Activated CD4-positive, alpha-beta T cell treated with anti-CD3 and anti-CD28 coated beads for 36 hours (primary cell): ENCODE measurements around the gene DUOX2. TPM values are rescaled to one million over a fixed set of nuclear protein-coding genes. Genes with fewer than 3 reads are reported as not detected.
A peak's percentile ranks its signal among the peaks of the same experiment; 100 is the strongest.
"Not testable (repeated sequence)": the region's sequence is repeated elsewhere in the genome, so short reads cannot be mapped to it uniquely, and the experiment has no call there.

Source experiments
- ATAC-seq: fragments of 200-7000 bp; cut with Tn5 transposase; one replicate; pipeline ENCODE4 v1.10.0; 2021; ENCODE audit warnings: mild to moderate bottlenecking, moderate library complexity
- CTCF ChIA-PET: fragments of 350-600 bp; sonication (Branson Sonifier 250); formaldehyde crosslinking; loops from one replicate; lab custom pipeline; 2021; ENCODE audit warnings: antibody characterized with exemption; lab: Charles Lee
- POLR2A ChIA-PET: fragments of 350-600 bp; sonication (Branson Sonifier 250); formaldehyde crosslinking; loops from one replicate; lab custom pipeline; 2021; ENCODE audit warnings: antibody characterized with exemption, inconsistent platforms; lab: Charles Lee
- DNase-seq: peaks from one replicate; pipeline ENCODE4 v3.0.0-alpha.2; 2020
- H3K27ac Mint-ChIP-seq: one replicate; pipeline ENCODE4 v1.8.0; 2021; ENCODE audit warnings: mixed read lengths
- H3K27me3 Mint-ChIP-seq: one replicate; pipeline ENCODE4 v1.8.0; 2021; ENCODE audit warnings: mixed read lengths
- H3K36me3 Mint-ChIP-seq: one replicate; pipeline ENCODE4 v1.8.0; 2021; ENCODE audit warnings: low read depth, mixed read lengths
- H3K4me1 Mint-ChIP-seq: one replicate; pipeline ENCODE4 v1.8.0; 2021; ENCODE audit warnings: mixed read lengths
- H3K4me3 Mint-ChIP-seq: one replicate; pipeline ENCODE4 v1.8.0; 2021; ENCODE audit warnings: mild to moderate bottlenecking, moderate library complexity, mixed read lengths
- H3K9me3 Mint-ChIP-seq: one replicate; pipeline ENCODE4 v1.8.0; 2021; ENCODE audit warnings: low read depth, mixed read lengths
- intact Hi-C, 2 experiments: fragments of 100-400 bp; cut with DNase I in 1 of 2; cut with micrococcal nuclease in 1 of 2; formaldehyde crosslinking; loops; one replicate each; pipeline versions ENCODE4 v1.14.2 to v1.15.1; 2022 to 2024; cut with DNase I, micrococcal nuclease
- total RNA-seq, 2 experiments: library from RNA; stranded (reverse); gene quantifications; one replicate each; pipeline ENCODE4 v1.2.3, GENCODE V29; 2021

DUOX2 gene
- total RNA-seq, 2 experiments from 2014 or later, result 0.02 TPM; not detected in 1

DNA sequence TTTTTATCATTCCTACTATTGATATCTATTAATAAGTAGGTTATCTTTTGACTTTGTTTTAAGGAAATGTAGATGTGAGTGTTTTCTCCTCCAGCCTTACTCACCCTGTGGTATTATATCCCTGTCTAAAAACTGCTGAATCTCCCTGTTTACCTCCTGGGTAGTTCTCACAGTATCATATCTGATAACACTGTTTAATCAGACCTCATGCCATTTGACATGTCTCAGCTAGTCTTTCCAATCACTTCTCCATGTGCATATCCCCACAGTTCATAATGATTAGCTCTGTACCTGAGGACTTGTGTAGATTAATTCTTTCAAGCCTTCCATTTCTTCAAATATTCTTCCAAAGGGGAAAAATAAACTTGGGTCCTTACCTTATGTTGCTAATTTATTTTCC, 30.7 kb downstream of the DUOX2 start:
- H3K4me3 Mint-ChIP-seq, result no peak overlapping the region
- ChIA-PET POLR2A (no interaction called here), CTCF (interaction anchor here (1.1 kb wide), 1 partner anchor 35 kb away, joined by 3 read pairs; no protein-coding TSS in a partner anchor)
- H3K36me3 Mint-ChIP-seq, result no peaks in the 10 kb centered on the region
- ATAC-seq (no peak), DNase-seq (no peak)
- intact Hi-C loops, result no loop called here
- H3K9me3 Mint-ChIP-seq, result no peaks in the 10 kb centered on the region
- H3K27ac Mint-ChIP-seq, result no peak overlapping the region
- H3K27me3 Mint-ChIP-seq, result peaks cover 13% of the 10 kb centered on the region
- no peaks in the 10 kb centered on the region for H3K4me1 Mint-ChIP-seq

DNA sequence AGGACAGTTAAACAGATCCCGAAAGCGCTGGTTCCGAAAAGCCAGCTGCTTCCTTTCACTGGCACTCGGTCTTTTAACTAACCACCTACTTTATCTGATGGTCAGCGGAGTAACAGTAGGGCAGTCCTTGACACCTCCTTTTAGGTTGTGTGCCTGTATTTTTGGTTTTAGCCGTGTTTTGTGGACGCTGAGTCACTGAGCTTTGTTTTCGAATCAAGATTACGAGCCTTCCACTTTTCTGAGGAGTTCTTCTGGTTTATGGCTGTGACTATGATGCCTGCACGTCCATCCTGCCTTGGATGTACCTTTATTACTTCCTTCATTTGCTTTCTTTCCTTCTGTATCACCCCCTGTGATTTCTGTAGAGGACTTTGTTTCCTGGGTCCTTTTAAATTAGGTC, 31.6 kb downstream of the DUOX2 start:
- intact Hi-C loops, result not testable (repeated sequence)

DNA sequence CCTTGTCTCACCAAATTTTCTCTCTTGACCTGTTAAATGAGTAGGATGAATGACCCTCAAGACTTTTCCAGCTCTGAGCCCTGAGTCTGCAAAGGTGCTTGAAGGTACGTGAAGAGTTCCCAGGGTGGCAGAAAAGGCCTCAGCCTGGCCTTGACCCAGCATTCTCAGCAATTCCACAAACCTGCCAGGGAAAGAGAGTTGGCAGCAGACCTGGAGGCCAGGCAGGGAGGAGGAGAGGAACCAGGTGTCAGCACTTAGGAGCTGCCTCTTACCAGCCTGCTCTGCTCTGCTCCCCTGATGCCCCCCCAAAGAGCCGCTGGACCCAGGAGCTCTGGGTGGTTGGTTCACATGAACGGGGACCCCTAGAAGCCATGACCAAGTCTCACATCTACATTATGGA, 33.4 kb downstream of the DUOX2 start:
- CTCF ChIA-PET, result interaction anchor here (1.0 kb wide), 1 partner anchor 38 kb away, joined by 5 read pairs; no protein-coding TSS in a partner anchor
- H3K36me3 Mint-ChIP-seq, DNase-seq, H3K4me1 Mint-ChIP-seq, POLR2A ChIA-PET, H3K4me3 Mint-ChIP-seq, H3K27ac Mint-ChIP-seq, ATAC-seq, H3K27me3 Mint-ChIP-seq, intact Hi-C loops, H3K9me3 Mint-ChIP-seq: not testable (repeated sequence)

More for the DNA sequence above, 31.6 kb downstream of the DUOX2 start:
- H3K27me3 Mint-ChIP-seq, result peaks cover 13% of the 10 kb centered on the region
- DNase-seq, H3K4me1 Mint-ChIP-seq, H3K27ac Mint-ChIP-seq, H3K4me3 Mint-ChIP-seq, ATAC-seq, H3K36me3 Mint-ChIP-seq, H3K9me3 Mint-ChIP-seq, POLR2A ChIA-PET: not testable (repeated sequence)
- CTCF ChIA-PET, result interaction anchor here (1.1 kb wide), 1 partner anchor 36 kb away, joined by 3 read pairs; no protein-coding TSS in a partner anchor

DNA sequence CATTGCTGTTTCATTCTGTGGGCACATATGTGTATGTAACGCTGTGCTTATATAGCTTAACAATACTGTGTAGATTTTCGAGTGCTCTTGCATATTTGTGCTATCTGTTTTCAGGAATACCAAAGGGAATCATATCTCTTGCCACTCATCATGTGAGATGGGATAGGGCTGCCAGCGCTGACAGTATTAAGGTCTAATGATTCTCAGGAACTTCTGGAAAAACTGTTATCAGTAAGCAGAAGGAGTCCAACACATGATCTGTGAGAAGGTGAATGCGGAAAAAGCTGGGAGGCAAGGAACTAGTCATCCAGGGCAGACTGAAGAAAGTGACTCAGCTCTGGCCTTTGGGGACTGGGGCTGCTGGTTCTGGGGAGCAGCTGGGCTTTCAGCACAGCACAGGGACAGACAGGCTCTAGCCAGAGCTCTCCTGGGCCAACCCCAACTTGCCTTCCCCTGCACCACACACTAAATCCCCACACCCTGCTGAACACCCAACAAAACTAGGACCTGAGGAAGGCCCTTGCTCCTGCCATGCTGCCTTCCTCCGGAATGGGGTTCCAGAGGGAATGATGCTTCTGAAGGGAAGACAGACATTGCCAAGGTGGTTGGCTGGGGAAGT, 34.2 kb downstream of the DUOX2 start:
- DNase-seq, H3K27me3 Mint-ChIP-seq, H3K4me3 Mint-ChIP-seq, H3K36me3 Mint-ChIP-seq, H3K27ac Mint-ChIP-seq, H3K4me1 Mint-ChIP-seq, CTCF ChIA-PET, H3K9me3 Mint-ChIP-seq, ATAC-seq, POLR2A ChIA-PET, intact Hi-C loops: not testable (repeated sequence)

DNA sequence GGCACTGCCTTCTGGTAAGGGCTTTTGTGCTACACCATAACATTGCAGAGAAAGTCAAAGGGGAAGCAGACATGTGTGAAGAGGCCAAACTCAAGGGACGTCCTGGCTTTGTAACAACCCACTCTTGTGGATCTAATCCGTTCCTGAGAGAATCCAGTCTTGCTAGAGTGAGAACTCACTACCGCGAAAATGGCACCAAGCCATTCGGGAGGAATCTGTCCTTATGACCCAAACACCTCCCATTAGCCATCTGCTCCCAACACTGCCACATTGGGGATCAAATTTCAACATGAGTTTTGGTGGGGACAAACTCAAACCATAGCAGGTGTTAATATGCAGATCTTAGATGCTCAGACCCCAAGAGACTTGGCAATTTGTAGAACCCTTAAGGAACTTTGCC, 34.8 kb downstream of the DUOX2 start:
- H3K27ac Mint-ChIP-seq, POLR2A ChIA-PET, H3K4me3 Mint-ChIP-seq, H3K4me1 Mint-ChIP-seq, intact Hi-C loops, H3K9me3 Mint-ChIP-seq, H3K36me3 Mint-ChIP-seq, H3K27me3 Mint-ChIP-seq, DNase-seq, CTCF ChIA-PET, ATAC-seq: not testable (repeated sequence)

DNA sequence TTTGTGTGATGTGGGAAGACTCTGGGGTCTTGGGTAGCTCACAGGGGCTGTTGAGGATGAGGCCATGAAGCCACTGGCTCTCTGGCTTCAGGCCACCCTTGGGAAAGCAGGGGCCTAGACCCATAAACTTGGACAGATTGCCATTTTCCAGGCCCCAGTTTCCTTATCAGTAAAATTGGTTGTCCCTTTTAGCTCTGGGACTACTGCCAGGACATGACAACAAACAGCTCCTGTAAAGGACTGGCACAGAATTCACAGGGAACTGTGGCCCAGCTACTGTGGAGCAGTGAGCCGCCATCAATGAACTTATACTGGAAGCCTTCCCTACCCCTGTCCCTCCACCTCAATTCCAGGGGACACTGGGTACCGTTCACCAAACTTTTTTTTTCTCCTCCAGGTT, 36.6 kb downstream of the DUOX2 start:
- H3K9me3 Mint-ChIP-seq, H3K4me3 Mint-ChIP-seq, DNase-seq, intact Hi-C loops, H3K36me3 Mint-ChIP-seq, POLR2A ChIA-PET, H3K27me3 Mint-ChIP-seq, ATAC-seq, H3K4me1 Mint-ChIP-seq, H3K27ac Mint-ChIP-seq, CTCF ChIA-PET: not testable (repeated sequence)

DNA sequence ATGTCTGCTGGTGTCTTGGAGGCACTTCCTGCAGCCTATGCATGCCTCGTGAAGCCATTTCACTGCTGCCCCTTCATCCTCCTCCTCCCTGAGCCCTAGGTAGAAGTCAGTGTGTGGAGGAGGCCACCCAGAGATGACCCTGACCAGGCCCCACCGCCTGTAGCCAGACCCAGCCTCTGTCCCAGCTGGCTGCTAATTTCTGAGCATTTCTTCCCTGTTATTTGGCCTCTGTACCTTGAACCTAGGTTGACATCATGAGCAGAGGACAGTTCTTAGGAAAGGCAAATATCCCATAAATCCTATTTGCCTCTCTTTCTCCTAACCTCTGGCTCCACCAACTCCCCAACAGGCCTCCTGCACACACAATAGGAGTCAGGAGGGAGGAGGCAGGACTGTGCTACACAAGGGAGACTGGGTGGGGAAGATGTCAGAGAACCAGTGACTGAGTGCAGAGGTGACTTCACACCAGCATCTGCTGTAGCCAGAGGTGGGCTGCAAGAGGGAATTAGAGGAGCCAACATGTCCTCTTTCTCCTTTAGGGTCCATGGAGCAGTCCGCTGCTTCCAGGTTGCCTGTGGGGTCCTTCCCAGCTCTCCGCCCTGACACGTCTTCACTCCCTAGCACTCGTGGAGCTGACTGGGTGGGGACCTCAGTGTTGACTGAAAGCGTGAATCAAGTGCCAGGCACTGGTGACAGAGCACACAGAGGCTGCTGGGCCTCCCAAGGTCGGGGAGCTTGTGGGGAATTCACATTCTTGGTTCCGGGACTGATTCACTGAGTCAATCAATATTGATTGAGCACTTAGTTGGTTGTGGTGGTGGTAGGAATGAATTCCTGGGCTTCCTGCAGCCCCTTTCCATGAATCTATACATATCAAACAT, 38.3 kb downstream of the DUOX2 start:
- ATAC-seq, H3K4me1 Mint-ChIP-seq, intact Hi-C loops, H3K4me3 Mint-ChIP-seq, H3K27me3 Mint-ChIP-seq, POLR2A ChIA-PET, CTCF ChIA-PET, H3K36me3 Mint-ChIP-seq, DNase-seq, H3K9me3 Mint-ChIP-seq, H3K27ac Mint-ChIP-seq: not testable (repeated sequence)

DNA sequence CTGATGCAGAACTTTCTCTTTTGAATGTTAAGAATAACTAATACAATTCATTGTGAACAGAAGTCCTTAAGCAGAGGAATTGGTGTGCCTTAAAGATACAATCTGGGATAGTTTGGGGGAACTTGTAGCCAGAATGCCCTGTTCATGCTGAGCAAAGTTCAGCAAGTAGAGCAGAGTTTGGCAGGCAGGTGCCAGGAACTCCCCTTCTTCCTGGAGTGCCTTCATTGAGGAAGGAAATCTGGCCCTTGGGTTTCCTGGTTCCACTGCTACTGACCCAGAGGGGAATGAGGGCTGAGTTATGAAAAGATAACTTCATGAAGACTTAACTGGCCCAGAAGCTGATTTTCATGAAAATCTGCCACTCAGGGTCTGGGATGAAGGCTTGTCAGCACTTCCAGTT, 40.4 kb downstream of the DUOX2 start:
- POLR2A ChIA-PET, H3K4me1 Mint-ChIP-seq, CTCF ChIA-PET, intact Hi-C loops, H3K4me3 Mint-ChIP-seq, H3K27ac Mint-ChIP-seq, DNase-seq, H3K27me3 Mint-ChIP-seq, H3K9me3 Mint-ChIP-seq, ATAC-seq: not testable (repeated sequence)
- H3K36me3 Mint-ChIP-seq, result peaks cover 12% of the 10 kb centered on the region

DNA sequence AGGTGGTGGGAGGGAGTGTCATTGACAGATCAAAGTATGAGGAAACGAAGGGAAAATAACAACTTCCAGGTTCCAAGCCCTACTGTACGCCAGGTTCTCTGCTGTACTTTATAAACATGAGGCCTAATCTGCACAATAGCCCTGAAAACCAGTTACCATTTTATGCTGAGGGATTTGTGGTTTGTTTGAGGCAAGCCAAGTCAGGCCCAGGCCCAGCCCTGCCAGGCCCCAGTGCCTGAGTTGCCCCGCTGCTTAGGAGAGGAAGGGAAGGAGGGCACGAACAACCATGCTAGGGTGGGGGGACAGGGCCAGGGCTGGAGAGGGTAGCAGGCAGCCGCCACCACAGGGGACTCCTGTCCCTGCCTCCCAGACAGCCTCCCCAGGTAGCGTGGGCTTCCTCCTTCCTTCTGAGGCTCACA, 44.0 kb downstream of the DUOX2 start:
- H3K4me3 Mint-ChIP-seq, H3K4me1 Mint-ChIP-seq, POLR2A ChIA-PET, intact Hi-C loops, H3K9me3 Mint-ChIP-seq, DNase-seq, H3K27me3 Mint-ChIP-seq: not testable (repeated sequence)
- ATAC-seq, result peak; percentile 36
- Mint-ChIP-seq H3K27ac (peak overlapping the region; percentile 37), H3K36me3 (peaks cover 24% of the 10 kb centered on the region)
- CTCF ChIA-PET, result interaction anchor here (0.7 kb wide), 1 partner anchor 270 kb away, joined by 3 read pairs; no protein-coding TSS in a partner anchor

DNA sequence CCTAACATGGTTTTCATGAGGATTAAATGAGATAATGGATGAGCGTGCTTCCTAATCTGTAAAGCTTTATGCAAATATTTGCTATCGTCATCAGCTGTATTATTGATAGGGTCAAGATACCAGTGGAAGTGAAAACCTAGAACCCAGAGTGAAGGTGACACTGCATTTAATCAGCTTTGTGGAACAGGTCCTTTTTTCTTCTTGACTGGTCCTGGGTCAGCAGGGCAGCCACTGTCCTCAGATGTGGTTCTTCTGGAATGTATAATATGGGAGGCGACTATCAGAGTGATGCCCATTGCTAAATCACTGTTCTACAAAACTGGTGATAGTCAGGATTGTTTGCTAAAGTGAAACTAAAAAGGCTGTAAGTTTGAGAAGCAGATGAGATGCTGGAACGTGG, 49.6 kb downstream of the DUOX2 start:
- intact Hi-C loops, result no loop called here
- ChIA-PET POLR2A (no interaction called here), CTCF (no interaction called here)
- Mint-ChIP-seq H3K36me3 (peaks cover 27% of the 10 kb centered on the region), H3K27me3 (no peaks in the 10 kb centered on the region), H3K4me1 (peaks cover 12% of the 10 kb centered on the region), H3K27ac (no peak overlapping the region), H3K9me3 (no peaks in the 10 kb centered on the region), H3K4me3 (no peak overlapping the region)
- DNase-seq (no peak), ATAC-seq (no peak)

DNA sequence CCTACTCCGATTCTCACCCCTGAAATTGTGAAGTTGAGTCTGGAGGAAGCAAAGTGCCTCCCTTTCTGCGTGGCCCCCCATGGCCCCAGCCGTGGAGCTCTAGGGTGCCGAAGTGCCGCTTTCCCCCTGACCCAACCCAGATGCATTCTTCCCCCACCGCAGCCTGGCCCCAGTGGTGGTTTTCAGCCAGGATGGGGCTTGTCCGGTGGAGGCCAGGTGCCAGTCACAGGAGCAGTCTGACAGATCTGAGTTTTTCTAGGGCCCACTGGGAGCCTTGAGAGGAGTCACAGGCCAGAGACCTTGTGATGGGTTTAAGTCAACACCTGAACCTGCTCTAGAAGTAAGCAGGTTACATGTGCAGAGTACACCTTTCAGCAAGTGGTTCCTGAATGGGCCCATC, 51.7 kb downstream of the DUOX2 start:
- intact Hi-C loops, result not testable (repeated sequence)

More for the DNA sequence above, 51.7 kb downstream of the DUOX2 start:
- H3K4me3 Mint-ChIP-seq, H3K9me3 Mint-ChIP-seq, H3K4me1 Mint-ChIP-seq, H3K27me3 Mint-ChIP-seq, DNase-seq, ATAC-seq, CTCF ChIA-PET, H3K27ac Mint-ChIP-seq, POLR2A ChIA-PET: not testable (repeated sequence)
- peaks cover 22% of the 10 kb centered on the region for H3K36me3 Mint-ChIP-seq
